ENCODE data around the gene PIK3C2G.

PIK3C2G gene

GRCh38 chr12:18275981-18276380 is 14.7 kb downstream of the PIK3C2G start:
- DNase-seq (ENCODE audit: low spot score): no peak
- Histone ChIP-seq H3K9me3 (ENCODE audit: severe bottlenecking) (no peaks in the 10 kb centered on the region), H3K27me3 (ENCODE audit: insufficient read depth, poor library complexity, severe bottlenecking) (no peaks in the 10 kb centered on the region), H3K27ac (ENCODE audit: poor library complexity, severe bottlenecking) (peak overlapping the region; percentile 70), H3K4me3 (ENCODE audit: severe bottlenecking) (no peak overlapping the region), H3K36me3 (ENCODE audit: low read depth) (no peaks in the 10 kb centered on the region), H3K4me1 (ENCODE audit: insufficient read depth, poor library complexity, severe bottlenecking) (peaks cover 9% of the 10 kb centered on the region)
- peak; percentile 82 for ATAC-seq (ENCODE audit: low read depth)
- no peak for TF ChIP-seq CTCF (IDR thresholded peaks at IDR 0.05; ENCODE audit: poor library complexity, severe bottlenecking)

- ATAC-seq (ENCODE audit: low read depth): no peak
- H3K27me3 ChIP-seq (ENCODE audit: insufficient read depth, poor library complexity, severe bottlenecking): no peaks in the 10 kb centered on the region
- TF ChIP-seq CTCF (IDR thresholded peaks at IDR 0.05; ENCODE audit: poor library complexity, severe bottlenecking): no peak
- no peak overlapping the region for H3K27ac ChIP-seq (ENCODE audit: poor library complexity, severe bottlenecking)
- no peak for DNase-seq (ENCODE audit: low spot score)
- H3K9me3 ChIP-seq (ENCODE audit: severe bottlenecking): no peaks in the 10 kb centered on the region
- H3K4me1 ChIP-seq (ENCODE audit: insufficient read depth, poor library complexity, severe bottlenecking): peaks cover 9% of the 10 kb centered on the region
- no peaks in the 10 kb centered on the region for H3K36me3 ChIP-seq (ENCODE audit: low read depth)
- H3K4me3 ChIP-seq (ENCODE audit: severe bottlenecking): no peak overlapping the region
Observed at GRCh38 chr12:18277196-18277595, 15.9 kb downstream of the PIK3C2G start.

DNA sequence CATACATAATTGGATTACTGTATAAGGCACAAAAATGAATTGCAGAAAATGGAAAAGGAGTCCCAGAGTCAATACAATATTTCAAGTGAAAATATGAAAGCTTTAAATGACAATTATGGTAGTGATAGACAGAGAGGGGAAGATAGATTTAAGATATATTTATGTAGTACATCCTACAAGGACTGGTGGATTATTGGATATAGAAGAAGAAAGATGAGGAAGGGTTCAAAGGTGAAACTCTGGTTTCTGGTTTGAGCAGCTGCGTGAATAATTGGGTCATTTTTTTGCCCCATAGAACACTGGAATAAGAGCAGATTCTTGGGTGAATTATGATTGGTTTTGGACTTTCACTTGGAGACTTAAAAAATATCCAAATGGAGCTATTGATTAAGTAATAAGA is 19.4 kb downstream of the PIK3C2G start:
- ATAC-seq (ENCODE audit: low read depth): no peak
- Histone ChIP-seq H3K4me1 (ENCODE audit: insufficient read depth, poor library complexity, severe bottlenecking) (peaks cover 7% of the 10 kb centered on the region), H3K36me3 (ENCODE audit: low read depth) (no peaks in the 10 kb centered on the region), H3K27me3 (ENCODE audit: insufficient read depth, poor library complexity, severe bottlenecking) (no peaks in the 10 kb centered on the region), H3K27ac (ENCODE audit: poor library complexity, severe bottlenecking) (no peak overlapping the region), H3K4me3 (ENCODE audit: severe bottlenecking) (no peak overlapping the region), H3K9me3 (ENCODE audit: severe bottlenecking) (no peaks in the 10 kb centered on the region)
- no peak for DNase-seq (ENCODE audit: low spot score)
- TF ChIP-seq CTCF (IDR thresholded peaks at IDR 0.05; ENCODE audit: poor library complexity, severe bottlenecking): no peak

GRCh38 chr12:18281941-18282340 is 20.6 kb downstream of the PIK3C2G start:
- Histone ChIP-seq H3K27me3 (ENCODE audit: insufficient read depth, poor library complexity, severe bottlenecking) (no peaks in the 10 kb centered on the region), H3K36me3 (ENCODE audit: low read depth) (no peaks in the 10 kb centered on the region), H3K9me3 (ENCODE audit: severe bottlenecking) (no peaks in the 10 kb centered on the region), H3K4me3 (ENCODE audit: severe bottlenecking) (no peak overlapping the region), H3K4me1 (ENCODE audit: insufficient read depth, poor library complexity, severe bottlenecking) (no peaks in the 10 kb centered on the region), H3K27ac (ENCODE audit: poor library complexity, severe bottlenecking) (no peak overlapping the region)
- DNase-seq (ENCODE audit: low spot score) (no peak), ATAC-seq (ENCODE audit: low read depth) (no peak)
- no peak for TF ChIP-seq CTCF (IDR thresholded peaks at IDR 0.05; ENCODE audit: poor library complexity, severe bottlenecking)

- Histone ChIP-seq H3K27ac (ENCODE audit: poor library complexity, severe bottlenecking) (no peak overlapping the region), H3K4me3 (ENCODE audit: severe bottlenecking) (no peak overlapping the region), H3K27me3 (ENCODE audit: insufficient read depth, poor library complexity, severe bottlenecking) (no peaks in the 10 kb centered on the region), H3K4me1 (ENCODE audit: insufficient read depth, poor library complexity, severe bottlenecking) (no peaks in the 10 kb centered on the region), H3K9me3 (ENCODE audit: severe bottlenecking) (no peaks in the 10 kb centered on the region), H3K36me3 (ENCODE audit: low read depth) (no peaks in the 10 kb centered on the region)
- DNase-seq (ENCODE audit: low spot score) (no peak), ATAC-seq (ENCODE audit: low read depth) (no peak)
- no peak for TF ChIP-seq CTCF (IDR thresholded peaks at IDR 0.05; ENCODE audit: poor library complexity, severe bottlenecking)
Observed at GRCh38 chr12:18283831-18284230, 22.5 kb downstream of the PIK3C2G start.
